ENCODE results near the gene EML4. TPM values are rescaled to one million over a fixed set of nuclear protein-coding genes. Genes with fewer than 3 reads are reported as not detected.

Gene EML4
- total RNA-seq, 1 experiment from 2014 or later: 93.7 TPM

DNA sequence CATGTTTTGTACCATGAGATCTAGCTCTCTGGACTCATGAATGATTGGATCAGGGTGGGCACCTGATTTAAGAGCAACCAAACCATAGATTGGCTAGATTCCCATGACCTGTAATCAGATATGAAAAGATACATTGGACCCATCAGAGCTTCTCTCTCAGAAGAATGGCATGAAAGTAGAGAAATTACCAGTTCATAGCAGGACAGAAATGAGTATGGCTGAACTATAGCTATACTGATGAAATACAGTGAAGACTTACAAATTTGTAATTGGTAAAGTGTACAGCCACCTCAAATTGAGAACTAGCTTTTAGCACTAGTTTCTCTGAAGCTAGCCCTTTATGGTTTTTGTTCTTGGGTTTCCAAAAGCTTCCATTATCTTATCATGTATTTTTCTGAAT is 19.0 kb upstream of the EML4 start:
- peaks cover 4% of the 10 kb centered on the region for H3K4me1 ChIP-seq (ENCODE audit: insufficient read depth, low read length, poor library complexity, severe bottlenecking)
- CTCF ChIA-PET: interaction anchor here (0.6 kb wide), 1 partner anchor 751 kb away, joined by 4 read pairs; no protein-coding TSS in a partner anchor

DNA sequence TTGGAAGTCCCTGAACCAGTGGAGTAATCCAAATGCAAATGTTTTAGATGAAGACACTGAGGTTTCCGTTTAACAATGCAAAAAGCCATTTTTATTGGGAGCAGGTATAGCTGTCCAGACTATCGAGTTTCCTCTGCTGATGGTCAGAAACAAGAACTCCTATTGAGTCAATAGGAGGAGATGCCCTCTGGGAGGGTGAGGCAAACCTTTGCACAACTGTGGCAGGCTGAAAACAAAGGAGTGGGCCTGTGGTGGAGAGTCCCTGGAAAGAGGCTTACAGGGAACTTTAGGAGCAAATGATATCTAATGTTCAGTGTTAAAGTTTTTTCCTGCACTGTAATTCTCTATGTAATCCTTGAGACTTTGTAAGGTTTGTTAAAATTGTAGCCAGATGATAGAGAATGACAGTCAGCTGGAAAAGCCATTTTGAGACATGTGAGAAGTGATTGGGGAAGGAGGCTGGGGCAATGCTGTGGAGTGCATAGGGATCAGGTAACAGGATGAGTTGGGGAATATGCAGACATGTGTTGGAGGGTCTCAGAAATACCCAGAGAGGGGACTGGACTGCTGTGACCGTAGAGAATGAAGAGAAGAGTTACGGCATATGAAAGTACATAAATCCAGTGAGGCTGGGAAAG is 15.1 kb upstream of the EML4 start:
- BruUV-seq (replicated peaks): no TSS peak
- Histone ChIP-seq H3K27ac (ENCODE audit: low read depth, low read length, poor library complexity, severe bottlenecking) (no peak overlapping the region), H3K36me3 (ENCODE audit: insufficient read depth, low read length, poor library complexity, severe bottlenecking) (no peaks in the 10 kb centered on the region), H3K4me1 (ENCODE audit: insufficient read depth, low read length, poor library complexity, severe bottlenecking) (no peaks in the 10 kb centered on the region), H3K27me3 (replicated peaks; ENCODE audit: insufficient read depth, low read depth, low read length, poor library complexity) (no peaks in the 10 kb centered on the region), H3K4me3 (ENCODE audit: low read depth, low read length, poor library complexity, severe bottlenecking) (no peak overlapping the region), H3K9me3 (ENCODE audit: low read depth, low read length, poor library complexity, severe bottlenecking) (no peaks in the 10 kb centered on the region)
- DNase-seq (ENCODE audit: low spot score): no peak
- ChIA-PET POLR2A (ENCODE audit: low non-redundant PET) (no interaction called here), CTCF (no interaction called here)
- intact Hi-C loops (cut with micrococcal nuclease; ENCODE audit: unreplicated experiment): no loop called here
- TF ChIP-seq, protein P1, sequence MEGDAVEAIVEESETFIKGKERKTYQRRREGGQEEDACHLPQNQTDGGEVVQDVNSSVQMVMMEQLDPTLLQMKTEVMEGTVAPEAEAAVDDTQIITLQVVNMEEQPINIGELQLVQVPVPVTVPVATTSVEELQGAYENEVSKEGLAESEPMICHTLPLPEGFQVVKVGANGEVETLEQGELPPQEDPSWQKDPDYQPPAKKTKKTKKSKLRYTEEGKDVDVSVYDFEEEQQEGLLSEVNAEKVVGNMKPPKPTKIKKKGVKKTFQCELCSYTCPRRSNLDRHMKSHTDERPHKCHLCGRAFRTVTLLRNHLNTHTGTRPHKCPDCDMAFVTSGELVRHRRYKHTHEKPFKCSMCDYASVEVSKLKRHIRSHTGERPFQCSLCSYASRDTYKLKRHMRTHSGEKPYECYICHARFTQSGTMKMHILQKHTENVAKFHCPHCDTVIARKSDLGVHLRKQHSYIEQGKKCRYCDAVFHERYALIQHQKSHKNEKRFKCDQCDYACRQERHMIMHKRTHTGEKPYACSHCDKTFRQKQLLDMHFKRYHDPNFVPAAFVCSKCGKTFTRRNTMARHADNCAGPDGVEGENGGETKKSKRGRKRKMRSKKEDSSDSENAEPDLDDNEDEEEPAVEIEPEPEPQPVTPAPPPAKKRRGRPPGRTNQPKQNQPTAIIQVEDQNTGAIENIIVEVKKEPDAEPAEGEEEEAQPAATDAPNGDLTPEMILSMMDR (conservative IDR thresholded peaks at IDR 0.05; ENCODE audit: low read depth, low read length): no peak
- TF ChIP-seq EZH2 (IDR thresholded peaks at IDR 0.05; ENCODE audit: borderline replicate concordance, low read depth, low read length, poor library complexity, severe bottlenecking): no peak

More for the DNA sequence above, 19.0 kb upstream of the EML4 start:
- BruUV-seq (replicated peaks): no TSS peak
- intact Hi-C loops (cut with micrococcal nuclease; ENCODE audit: unreplicated experiment): no loop called here
- POLR2A ChIA-PET (ENCODE audit: low non-redundant PET): no interaction called here
- Histone ChIP-seq H3K36me3 (ENCODE audit: insufficient read depth, low read length, poor library complexity, severe bottlenecking) (no peaks in the 10 kb centered on the region), H3K27ac (ENCODE audit: low read depth, low read length, poor library complexity, severe bottlenecking) (no peak overlapping the region), H3K9me3 (ENCODE audit: low read depth, low read length, poor library complexity, severe bottlenecking) (no peaks in the 10 kb centered on the region), H3K4me3 (ENCODE audit: low read depth, low read length, poor library complexity, severe bottlenecking) (no peak overlapping the region), H3K27me3 (replicated peaks; ENCODE audit: insufficient read depth, low read depth, low read length, poor library complexity) (no peaks in the 10 kb centered on the region)
- DNase-seq (ENCODE audit: low spot score): no peak
- TF ChIP-seq, protein P1 (conservative IDR thresholded peaks at IDR 0.05; ENCODE audit: low read depth, low read length): no peak
- TF ChIP-seq EZH2 (IDR thresholded peaks at IDR 0.05; ENCODE audit: borderline replicate concordance, low read depth, low read length, poor library complexity, severe bottlenecking): no peak

DNA sequence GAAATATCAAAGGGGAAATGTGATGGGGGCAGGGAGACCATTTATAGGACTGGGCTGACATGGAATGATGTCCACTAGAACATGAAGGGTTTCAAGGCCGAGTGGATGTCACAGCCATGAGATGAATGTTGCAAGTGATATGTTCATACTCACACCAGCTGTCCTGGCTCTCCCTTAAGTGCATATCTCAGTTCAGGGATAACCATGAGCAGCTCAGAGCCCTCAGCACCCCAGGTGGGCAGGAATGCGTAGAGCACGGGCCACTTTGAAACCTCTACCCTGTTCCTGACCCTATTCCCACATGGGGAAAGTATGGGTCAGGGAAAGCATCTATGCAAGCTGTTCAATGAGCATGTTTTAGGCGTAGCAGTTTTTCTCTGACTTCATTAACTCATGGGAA is 12.4 kb upstream of the EML4 start:
- ChIA-PET POLR2A (ENCODE audit: low non-redundant PET) (no interaction called here), CTCF (no interaction called here)
- intact Hi-C loops (cut with micrococcal nuclease; ENCODE audit: unreplicated experiment): no loop called here
- Histone ChIP-seq H3K4me3 (ENCODE audit: low read depth, low read length, poor library complexity, severe bottlenecking) (no peak overlapping the region), H3K9me3 (ENCODE audit: low read depth, low read length, poor library complexity, severe bottlenecking) (no peaks in the 10 kb centered on the region), H3K27me3 (replicated peaks; ENCODE audit: insufficient read depth, low read depth, low read length, poor library complexity) (no peaks in the 10 kb centered on the region), H3K4me1 (ENCODE audit: insufficient read depth, low read length, poor library complexity, severe bottlenecking) (no peaks in the 10 kb centered on the region), H3K27ac (ENCODE audit: low read depth, low read length, poor library complexity, severe bottlenecking) (no peak overlapping the region), H3K36me3 (ENCODE audit: insufficient read depth, low read length, poor library complexity, severe bottlenecking) (no peaks in the 10 kb centered on the region)
- DNase-seq (ENCODE audit: low spot score): no peak
- no TSS peak for BruUV-seq (replicated peaks)
- TF ChIP-seq EZH2 (IDR thresholded peaks at IDR 0.05; ENCODE audit: borderline replicate concordance, low read depth, low read length, poor library complexity, severe bottlenecking): no peak
- TF ChIP-seq, protein P1 (conservative IDR thresholded peaks at IDR 0.05; ENCODE audit: low read depth, low read length): no peak

Data from A673 (cell line).